Measurements from ENCODE around the gene ASTN2.

ASTN2 gene

GRCh38 chr9:116798521-116798920 lies 616.3 kb downstream of the ASTN2 start:
- Histone ChIP-seq H3K9me2 (replicated peaks; ENCODE audit: control insufficient read depth, low read length) (no peaks in the 10 kb centered on the region), H3K9me3 (ENCODE audit: control insufficient read depth, insufficient read depth, low read length) (no peaks in the 10 kb centered on the region), H3K27me3 (ENCODE audit: control insufficient read depth, low read length) (no peaks in the 10 kb centered on the region), H3K79me2 (ENCODE audit: control insufficient read depth, low read length) (no peaks in the 10 kb centered on the region), H3K4me1 (ENCODE audit: control insufficient read depth, low read length) (no peaks in the 10 kb centered on the region), H3K36me3 (ENCODE audit: control insufficient read depth, low read length) (no peaks in the 10 kb centered on the region), H3F3A (ENCODE audit: control insufficient read depth, insufficient read depth) (no peaks in the 10 kb centered on the region), H3K4me3 (ENCODE audit: low read length) (no peak overlapping the region), H3K27ac (ENCODE audit: low read depth, low read length) (no peak overlapping the region), H4K20me1 (ENCODE audit: control insufficient read depth, insufficient read depth, low read depth, low read length) (no peaks in the 10 kb centered on the region), H3K4me2 (ENCODE audit: low read length) (no peak overlapping the region)
- TF ChIP-seq EZH2phosphoT487 (IDR thresholded peaks at IDR 0.05; ENCODE audit: borderline replicate concordance, low read length) = no peak
- TF ChIP-seq, protein P1, sequence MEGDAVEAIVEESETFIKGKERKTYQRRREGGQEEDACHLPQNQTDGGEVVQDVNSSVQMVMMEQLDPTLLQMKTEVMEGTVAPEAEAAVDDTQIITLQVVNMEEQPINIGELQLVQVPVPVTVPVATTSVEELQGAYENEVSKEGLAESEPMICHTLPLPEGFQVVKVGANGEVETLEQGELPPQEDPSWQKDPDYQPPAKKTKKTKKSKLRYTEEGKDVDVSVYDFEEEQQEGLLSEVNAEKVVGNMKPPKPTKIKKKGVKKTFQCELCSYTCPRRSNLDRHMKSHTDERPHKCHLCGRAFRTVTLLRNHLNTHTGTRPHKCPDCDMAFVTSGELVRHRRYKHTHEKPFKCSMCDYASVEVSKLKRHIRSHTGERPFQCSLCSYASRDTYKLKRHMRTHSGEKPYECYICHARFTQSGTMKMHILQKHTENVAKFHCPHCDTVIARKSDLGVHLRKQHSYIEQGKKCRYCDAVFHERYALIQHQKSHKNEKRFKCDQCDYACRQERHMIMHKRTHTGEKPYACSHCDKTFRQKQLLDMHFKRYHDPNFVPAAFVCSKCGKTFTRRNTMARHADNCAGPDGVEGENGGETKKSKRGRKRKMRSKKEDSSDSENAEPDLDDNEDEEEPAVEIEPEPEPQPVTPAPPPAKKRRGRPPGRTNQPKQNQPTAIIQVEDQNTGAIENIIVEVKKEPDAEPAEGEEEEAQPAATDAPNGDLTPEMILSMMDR (IDR thresholded peaks at IDR 0.05; ENCODE audit: low read depth, low read length, poor library complexity, severe bottlenecking) = no peak

DNA sequence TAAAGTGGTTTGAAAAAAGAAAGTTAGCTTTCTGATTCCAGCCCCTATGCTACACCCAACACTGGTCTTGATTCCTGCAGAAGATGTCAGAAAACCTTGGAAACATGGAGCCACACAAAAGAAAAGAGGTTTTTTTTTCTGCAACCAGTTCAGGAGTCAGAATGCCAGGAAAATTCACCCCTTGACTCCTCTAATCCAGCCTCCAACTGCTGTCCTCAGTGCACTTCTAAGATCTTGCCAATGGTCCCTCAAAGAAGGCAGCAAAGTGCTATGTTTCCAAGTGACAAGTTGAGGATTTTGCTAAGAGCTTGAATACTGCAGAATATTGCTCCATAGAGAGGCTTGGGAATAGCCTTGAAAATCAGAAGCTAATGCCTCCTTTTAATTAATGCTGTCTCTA lies 617.6 kb downstream of the ASTN2 start:
- no peak overlapping the region for H3K4me2 ChIP-seq (ENCODE audit: low read length)
- H4K20me1 ChIP-seq (ENCODE audit: control insufficient read depth, insufficient read depth, low read depth, low read length) = no peaks in the 10 kb centered on the region
- no peaks in the 10 kb centered on the region for H3F3A ChIP-seq (ENCODE audit: control insufficient read depth, insufficient read depth)
- H3K4me3 ChIP-seq (ENCODE audit: low read length) = no peak overlapping the region
- H3K4me1 ChIP-seq (ENCODE audit: control insufficient read depth, low read length) = no peaks in the 10 kb centered on the region
- no peaks in the 10 kb centered on the region for H3K27me3 ChIP-seq (ENCODE audit: control insufficient read depth, low read length)
- no peaks in the 10 kb centered on the region for H3K36me3 ChIP-seq (ENCODE audit: control insufficient read depth, low read length)
- H3K79me2 ChIP-seq (ENCODE audit: control insufficient read depth, low read length) = no peaks in the 10 kb centered on the region
- no peak overlapping the region for H3K27ac ChIP-seq (ENCODE audit: low read depth, low read length)
- TF ChIP-seq EZH2phosphoT487 (IDR thresholded peaks at IDR 0.05; ENCODE audit: borderline replicate concordance, low read length) = no peak
- TF ChIP-seq, protein P1 (IDR thresholded peaks at IDR 0.05; ENCODE audit: low read depth, low read length, poor library complexity, severe bottlenecking) = no peak
- no peaks in the 10 kb centered on the region for H3K9me2 ChIP-seq (replicated peaks; ENCODE audit: control insufficient read depth, low read length)
- H3K9me3 ChIP-seq (ENCODE audit: control insufficient read depth, insufficient read depth, low read length) = no peaks in the 10 kb centered on the region

DNA sequence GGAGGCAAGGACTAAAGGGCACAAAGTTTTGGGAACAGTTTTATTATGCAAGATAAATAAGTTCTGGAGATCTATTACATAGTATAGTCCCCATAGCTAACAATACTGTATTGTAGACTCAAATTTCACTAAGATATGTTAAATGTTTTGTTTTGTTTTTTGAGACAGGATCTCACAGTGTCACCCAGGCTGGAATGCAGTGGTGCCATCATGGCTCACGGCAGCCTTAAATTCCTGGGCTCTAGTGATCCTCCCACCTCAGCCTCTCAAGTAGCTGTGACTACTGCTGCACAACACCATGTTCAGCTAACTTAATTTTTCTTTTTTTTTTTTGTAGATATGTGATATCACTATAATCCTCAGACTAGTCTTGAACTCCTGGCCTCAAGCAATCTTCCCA lies 618.2 kb downstream of the ASTN2 start:
- TF ChIP-seq, protein P1 (IDR thresholded peaks at IDR 0.05; ENCODE audit: low read depth, low read length, poor library complexity, severe bottlenecking) = no peak
- TF ChIP-seq EZH2phosphoT487 (IDR thresholded peaks at IDR 0.05; ENCODE audit: borderline replicate concordance, low read length) = no peak
- H3K27me3 ChIP-seq (ENCODE audit: control insufficient read depth, low read length) = no peaks in the 10 kb centered on the region
- no peak overlapping the region for H3K27ac ChIP-seq (ENCODE audit: low read depth, low read length)
- H3K4me3 ChIP-seq (ENCODE audit: low read length) = no peak overlapping the region
- no peaks in the 10 kb centered on the region for H3F3A ChIP-seq (ENCODE audit: control insufficient read depth, insufficient read depth)
- H3K36me3 ChIP-seq (ENCODE audit: control insufficient read depth, low read length) = no peaks in the 10 kb centered on the region
- H3K4me1 ChIP-seq (ENCODE audit: control insufficient read depth, low read length) = no peaks in the 10 kb centered on the region
- H4K20me1 ChIP-seq (ENCODE audit: control insufficient read depth, insufficient read depth, low read depth, low read length) = no peaks in the 10 kb centered on the region
- H3K4me2 ChIP-seq (ENCODE audit: low read length) = no peak overlapping the region
- no peaks in the 10 kb centered on the region for H3K9me3 ChIP-seq (ENCODE audit: control insufficient read depth, insufficient read depth, low read length)
- no peaks in the 10 kb centered on the region for H3K79me2 ChIP-seq (ENCODE audit: control insufficient read depth, low read length)
- H3K9me2 ChIP-seq (replicated peaks; ENCODE audit: control insufficient read depth, low read length) = no peaks in the 10 kb centered on the region

GRCh38 chr9:116795821-116796220 lies 619.0 kb downstream of the ASTN2 start:
- no peaks in the 10 kb centered on the region for H3K27me3 ChIP-seq (ENCODE audit: control insufficient read depth, low read length)
- no peak overlapping the region for H3K4me3 ChIP-seq (ENCODE audit: low read length)
- no peaks in the 10 kb centered on the region for H3K9me2 ChIP-seq (replicated peaks; ENCODE audit: control insufficient read depth, low read length)
- no peaks in the 10 kb centered on the region for H3K9me3 ChIP-seq (ENCODE audit: control insufficient read depth, insufficient read depth, low read length)
- H3K4me2 ChIP-seq (ENCODE audit: low read length) = no peak overlapping the region
- no peaks in the 10 kb centered on the region for H3K4me1 ChIP-seq (ENCODE audit: control insufficient read depth, low read length)
- TF ChIP-seq, protein P1 (IDR thresholded peaks at IDR 0.05; ENCODE audit: low read depth, low read length, poor library complexity, severe bottlenecking) = no peak
- TF ChIP-seq EZH2phosphoT487 (IDR thresholded peaks at IDR 0.05; ENCODE audit: borderline replicate concordance, low read length) = no peak
- H4K20me1 ChIP-seq (ENCODE audit: control insufficient read depth, insufficient read depth, low read depth, low read length) = no peaks in the 10 kb centered on the region
- H3F3A ChIP-seq (ENCODE audit: control insufficient read depth, insufficient read depth) = no peaks in the 10 kb centered on the region
- H3K79me2 ChIP-seq (ENCODE audit: control insufficient read depth, low read length) = no peaks in the 10 kb centered on the region
- no peak overlapping the region for H3K27ac ChIP-seq (ENCODE audit: low read depth, low read length)
- no peaks in the 10 kb centered on the region for H3K36me3 ChIP-seq (ENCODE audit: control insufficient read depth, low read length)

Measured in DOHH2 (cell line).